K562 (cell line): ENCODE data around the gene ZPLD1.

ENCODE experiments used
- BRD4 ChIP-seq: fragments of 200-600 bp; sonication (generic); IDR thresholded peaks from 2 replicates; pipeline ENCODE4 v1.6.1; 2017; ENCODE audit warnings: inconsistent platforms
- CREB1 ChIP-seq, 2 experiments: sonication (generic) in 1 of 2; formaldehyde crosslinking in 1 of 2; IDR thresholded peaks; 2 replicates each; pipeline versions ENCODE4 v1.6.1 to v1.8.0; 2012 to 2022; ENCODE audit warnings: inconsistent platforms in 1 of 2, mild to moderate bottlenecking in 1 of 2, missing genetic modification reagents in 1 of 2, moderate library complexity in 1 of 2
- CTCF ChIP-seq, 3 experiments: IDR thresholded peaks in 2 of 3; conservative IDR thresholded peaks in 1 of 3; 2 replicates each; pipeline ENCODE4 v1.5.1; 2011 to 2012; ENCODE audit warnings: low read length in 3 of 3, mild to moderate bottlenecking in 3 of 3, control low read depth in 2 of 3, improper control_type of control experiment in 1 of 3, inconsistent platforms in 1 of 3, low read depth in 1 of 3, mixed read lengths in 1 of 3, moderate library complexity in 1 of 3; ENCODE audit not compliant: insufficient read depth in 2 of 3
- E2F6 ChIP-seq, 2 experiments: IDR thresholded peaks; 2 replicates each; pipeline ENCODE4 v1.6.1; 2011; ENCODE audit warnings: borderline replicate concordance in 1 of 2, control low read depth in 1 of 2, low read depth in 1 of 2, low read length in 1 of 2, mild to moderate bottlenecking in 1 of 2, mixed read lengths in 1 of 2, moderate library complexity in 1 of 2; ENCODE audit not compliant: insufficient read depth in 1 of 2, insufficient read length in 1 of 2, poor library complexity in 1 of 2, severe bottlenecking in 1 of 2; ENCODE audit errors: extremely low read depth in 1 of 2
- EP300 ChIP-seq: IDR thresholded peaks from 2 replicates; pipeline ENCODE4 v1.6.1; 2012; ENCODE audit warnings: low read length, improper control_type of control experiment
- GABPA ChIP-seq: fragments of 200-800 bp; sonication (Bioruptor generic); conservative IDR thresholded peaks from 2 replicates; pipeline ENCODE4 v1.6.1; 2016; ENCODE audit warnings: low read depth, missing genetic modification characterization, missing compliant biosample characterization
- IRF1 ChIP-seq: sonication (generic); formaldehyde crosslinking; IDR thresholded peaks from 2 replicates; pipeline ENCODE4 v1.8.0; 2022; ENCODE audit warnings: missing genetic modification reagents, mild to moderate bottlenecking, borderline replicate concordance
- KLF16 ChIP-seq: IDR thresholded peaks from 2 replicates; pipeline ENCODE4 v1.6.1; 2016; ENCODE audit warnings: antibody characterized with exemption
- MAFK ChIP-seq: IDR thresholded peaks from 2 replicates; pipeline ENCODE4 v1.6.1; 2011; ENCODE audit warnings: low read length, improper control_type of control experiment
- SMARCB1 ChIP-seq: IDR thresholded peaks from 2 replicates; pipeline ENCODE4 v1.6.1; 2011; ENCODE audit warnings: improper control_type of control experiment, low read depth; ENCODE audit not compliant: insufficient read length
- ZFX ChIP-seq: sonication (generic); formaldehyde crosslinking; IDR thresholded peaks from 2 replicates; pipeline ENCODE4 v1.8.0; 2022; ENCODE audit warnings: mild to moderate bottlenecking, missing genetic modification reagents, moderate library complexity
- ZNF274 ChIP-seq: IDR thresholded peaks from 2 replicates; pipeline ENCODE4 v1.6.1; 2011; ENCODE audit warnings: low read depth, mild to moderate bottlenecking, low read length, moderate library complexity, borderline replicate concordance
- ZNF699 ChIP-seq: fragments of 250-450 bp; sonication (Bioruptor Pico); IDR thresholded peaks from 2 replicates; pipeline ENCODE4 v1.8.0; 2021; ENCODE audit warnings: mild to moderate bottlenecking, moderate library complexity; ENCODE audit not compliant: insufficient replicate concordance

GRCh38 chr3:102521246-102521645 lies 86.4 kb downstream of the ZPLD1 start:
- TF ChIP-seq CREB1 (IDR thresholded peaks at IDR 0.05) (no peak), CREB1 (CRISPR knock-in tag; IDR thresholded peaks at IDR 0.05) (no peak), EP300 (no peak), CTCF (IDR thresholded peaks at IDR 0.05 in 2 of 3, conservative IDR thresholded peaks at IDR 0.05 in 1 of 3; ENCODE audit: insufficient read depth in 2 of 3, low read depth in 1 of 3, low read length in 3 of 3) (no peak), KLF16 (no peak), IRF1 (no peak), MAFK (no peak), ZNF699 (CRISPR knock-in tag) (no peak), BRD4 (no peak), SMARCB1 (no peak), ZNF274 (no peak), E2F6 (IDR thresholded peaks at IDR 0.05; ENCODE audit: borderline replicate concordance in 1 of 2, extremely low read depth in 1 of 2, insufficient read depth in 1 of 2, insufficient read length in 1 of 2, low read depth in 1 of 2, low read length in 1 of 2, poor library complexity in 1 of 2, severe bottlenecking in 1 of 2) (no peak), GABPA (tag) (no peak), ZFX (CRISPR knock-in tag) (no peak)
